HFF-Myc (cell line): ENCODE data around the gene ATP13A2.
"Not testable (repeated sequence)": the region's sequence is repeated elsewhere in the genome, so short reads cannot be mapped to it uniquely, and the experiment has no call there.

ENCODE experiments used
- DNase-seq: peaks from one replicate; pipeline ENCODE4 v3.0.0-alpha.2; 2011; ENCODE audit warnings: low read depth; ENCODE audit errors: extremely low read depth
- H3K4me3 ChIP-seq: replicated peaks from 2 replicates; pipeline ENCODE4 v1.5.1; 2011; ENCODE audit warnings: low read depth, mild to moderate bottlenecking, control low read depth, low read length
- TF ChIP-seq, protein P1 (sequence below): IDR thresholded peaks from 2 replicates; pipeline ENCODE4 v1.5.1; 2012; ENCODE audit warnings: mild to moderate bottlenecking, low read depth, low read length, control low read depth; ENCODE audit errors: missing control alignments

Gene ATP13A2

GRCh38 chr1:16956775-16957174, 55.0 kb downstream of the ATP13A2 start:
- DNase-seq = no peak
- H3K4me3 ChIP-seq = no peak overlapping the region
- TF ChIP-seq, protein P1, sequence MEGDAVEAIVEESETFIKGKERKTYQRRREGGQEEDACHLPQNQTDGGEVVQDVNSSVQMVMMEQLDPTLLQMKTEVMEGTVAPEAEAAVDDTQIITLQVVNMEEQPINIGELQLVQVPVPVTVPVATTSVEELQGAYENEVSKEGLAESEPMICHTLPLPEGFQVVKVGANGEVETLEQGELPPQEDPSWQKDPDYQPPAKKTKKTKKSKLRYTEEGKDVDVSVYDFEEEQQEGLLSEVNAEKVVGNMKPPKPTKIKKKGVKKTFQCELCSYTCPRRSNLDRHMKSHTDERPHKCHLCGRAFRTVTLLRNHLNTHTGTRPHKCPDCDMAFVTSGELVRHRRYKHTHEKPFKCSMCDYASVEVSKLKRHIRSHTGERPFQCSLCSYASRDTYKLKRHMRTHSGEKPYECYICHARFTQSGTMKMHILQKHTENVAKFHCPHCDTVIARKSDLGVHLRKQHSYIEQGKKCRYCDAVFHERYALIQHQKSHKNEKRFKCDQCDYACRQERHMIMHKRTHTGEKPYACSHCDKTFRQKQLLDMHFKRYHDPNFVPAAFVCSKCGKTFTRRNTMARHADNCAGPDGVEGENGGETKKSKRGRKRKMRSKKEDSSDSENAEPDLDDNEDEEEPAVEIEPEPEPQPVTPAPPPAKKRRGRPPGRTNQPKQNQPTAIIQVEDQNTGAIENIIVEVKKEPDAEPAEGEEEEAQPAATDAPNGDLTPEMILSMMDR = no peak

- no peak for DNase-seq
- no peak overlapping the region for H3K4me3 ChIP-seq
- TF ChIP-seq, protein P1 = no peak
Measured at GRCh38 chr1:16955186-16955585, 56.5 kb downstream of the ATP13A2 start.

GRCh38 chr1:16954579-16954978, 57.1 kb downstream of the ATP13A2 start:
- no peak for DNase-seq
- TF ChIP-seq, protein P1 = no peak
- no peak overlapping the region for H3K4me3 ChIP-seq

DNA sequence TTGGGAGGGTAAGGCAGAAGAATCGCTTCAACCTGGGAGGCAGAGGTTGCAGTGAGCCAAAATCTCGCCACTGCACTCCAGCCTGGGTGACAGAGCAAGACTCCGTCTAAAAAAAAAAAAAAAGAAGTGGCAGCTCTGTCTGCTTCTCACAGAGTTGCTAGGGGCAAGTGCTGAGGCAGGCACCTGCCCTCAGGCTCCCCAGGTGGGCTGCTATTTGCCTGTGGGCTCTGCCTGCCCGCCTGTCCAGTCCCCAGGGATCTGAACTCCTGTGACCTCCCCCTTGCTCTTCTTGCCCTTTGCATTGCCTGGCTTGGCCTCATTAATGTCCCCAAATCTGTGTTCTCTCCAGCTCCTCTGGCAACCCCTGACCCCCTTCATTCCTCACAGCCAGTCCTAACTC, 59.4 kb downstream of the ATP13A2 start:
- H3K4me3 ChIP-seq, DNase-seq: not testable (repeated sequence)

GRCh38 chr1:16949026-16949425, 62.7 kb downstream of the ATP13A2 start:
- not testable (repeated sequence) for DNase-seq, H3K4me3 ChIP-seq

DNA sequence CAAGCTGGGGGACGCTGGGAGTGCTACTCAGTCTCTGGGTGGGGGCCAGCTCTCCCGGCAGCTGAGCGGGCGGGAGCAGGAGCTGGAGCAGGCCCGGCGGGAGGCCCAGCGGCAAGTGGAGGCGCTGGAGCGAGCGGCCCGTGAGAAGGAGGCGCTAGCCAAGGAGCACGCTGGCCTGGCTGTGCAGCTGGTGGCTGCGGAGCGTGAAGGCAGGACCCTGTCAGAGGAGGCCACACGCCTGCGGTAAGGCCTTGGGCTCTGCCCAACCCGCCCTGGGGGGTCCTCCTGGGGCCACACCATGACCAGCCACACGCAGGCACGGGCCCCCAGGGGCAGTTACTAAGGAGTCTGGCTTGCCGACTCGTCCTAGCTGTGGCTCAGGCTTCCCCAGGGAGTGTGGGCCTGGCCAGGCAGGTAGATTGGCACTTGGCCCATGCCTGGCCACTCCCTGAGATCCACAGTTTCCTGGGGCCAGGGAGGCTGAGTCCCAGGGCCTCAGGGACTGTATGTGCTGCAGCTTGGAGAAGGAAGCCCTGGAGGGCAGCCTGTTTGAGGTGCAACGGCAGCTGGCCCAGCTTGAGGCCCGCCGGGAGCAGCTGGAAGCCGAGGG, 63.3 kb downstream of the ATP13A2 start:
- not testable (repeated sequence) for DNase-seq, H3K4me3 ChIP-seq

GRCh38 chr1:16946646-16947045, 65.1 kb downstream of the ATP13A2 start:
- DNase-seq = no peak
- TF ChIP-seq, protein P1 = no peak
- no peak overlapping the region for H3K4me3 ChIP-seq

GRCh38 chr1:16946185-16946584, 65.5 kb downstream of the ATP13A2 start:
- DNase-seq, H3K4me3 ChIP-seq: not testable (repeated sequence)

DNA sequence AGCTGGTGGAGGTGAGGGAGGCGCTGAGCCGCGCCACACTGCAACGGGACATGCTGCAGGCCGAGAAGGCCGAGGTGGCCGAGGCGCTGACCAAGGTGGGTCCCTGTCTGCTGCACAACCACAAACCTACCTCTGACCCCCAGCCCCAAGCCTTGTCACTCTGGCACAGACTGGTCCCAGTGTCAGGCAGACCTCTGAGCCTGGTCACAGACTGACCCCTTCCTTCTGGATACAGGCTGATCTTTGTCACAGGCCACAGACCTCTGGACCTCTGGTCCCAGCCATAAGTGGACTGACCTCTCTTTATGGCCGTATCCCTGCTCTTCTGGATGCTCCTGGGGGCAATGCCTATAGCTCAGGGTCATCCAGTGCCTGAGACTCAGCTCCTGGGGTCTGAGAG, 66.2 kb downstream of the ATP13A2 start:
- not testable (repeated sequence) for H3K4me3 ChIP-seq, DNase-seq

GRCh38 chr1:16944038-16944437, 67.7 kb downstream of the ATP13A2 start:
- H3K4me3 ChIP-seq = no peak overlapping the region
- TF ChIP-seq, protein P1 = no peak
- DNase-seq = no peak

DNA sequence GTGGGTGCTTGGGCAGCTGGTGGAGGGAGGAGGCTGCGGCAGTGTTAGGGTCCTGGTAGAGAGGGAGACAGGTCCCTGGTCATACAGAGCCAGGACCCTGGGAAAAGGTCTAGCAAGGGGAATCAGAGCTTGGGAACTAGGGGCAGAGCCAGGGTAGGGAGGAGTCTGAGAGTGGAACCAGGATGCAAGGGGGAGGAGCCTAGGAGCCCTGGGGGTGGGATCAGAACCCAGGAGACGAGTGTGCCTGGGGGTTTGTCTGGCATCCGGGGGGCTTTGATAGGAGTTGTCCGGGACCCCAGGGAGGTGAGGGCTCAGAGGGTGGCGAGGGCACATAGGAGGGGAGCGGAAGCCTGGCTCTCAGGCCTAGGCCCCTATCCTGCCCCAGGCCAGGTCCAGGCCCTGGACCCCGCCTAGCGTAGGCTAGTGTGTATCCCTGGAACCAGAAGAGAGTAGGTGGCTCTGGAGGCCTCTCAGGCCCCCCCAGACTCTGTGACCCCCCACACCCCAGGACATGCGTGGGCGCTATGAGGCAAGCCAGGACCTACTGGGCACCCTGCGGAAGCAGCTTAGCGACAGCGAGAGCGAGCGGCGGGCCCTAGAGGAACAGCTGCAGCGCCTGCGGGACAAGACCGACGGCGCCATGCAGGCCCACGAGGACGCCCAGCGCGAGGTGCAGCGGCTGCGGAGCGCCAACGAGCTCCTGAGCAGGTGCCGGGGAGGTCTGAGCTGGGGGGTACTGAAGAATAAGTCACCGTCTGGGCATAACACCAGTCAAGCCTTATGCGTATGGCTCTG, 72.1 kb downstream of the ATP13A2 start:
- not testable (repeated sequence) for DNase-seq, H3K4me3 ChIP-seq
